H1 (cell line): ENCODE data around the gene NCSTN. TPM values are rescaled to one million over a fixed set of nuclear protein-coding genes. Genes with fewer than 3 reads are reported as not detected.

ENCODE experiments used
- CTCF ChIA-PET: fragments of 300-600 bp; sonication (Branson Sonifier 250); formaldehyde crosslinking; loops from one replicate; lab custom pipeline; 2021; ENCODE audit not compliant: partially characterized antibody; lab: Charles Lee
- POLR2A ChIA-PET: fragments of 300-600 bp; sonication (Branson Sonifier 250); formaldehyde crosslinking; loops from one replicate; lab custom pipeline; 2021; ENCODE audit warnings: inconsistent platforms; ENCODE audit not compliant: partially characterized antibody; lab: Charles Lee
- DNase-seq, 2 experiments: peaks; one replicate each; pipeline versions ENCODE4 v3.0.0 to v3.0.0-alpha.2; 2010 to 2022; ENCODE audit warnings: low spot score in 2 of 2, low read depth in 1 of 2, mixed read lengths in 1 of 2
- FAIRE-seq: peaks from 2 replicates; lab custom pipeline; 2011; peaks lifted over from hg19 to GRCh38; lab: Jason Lieb, UNC
- H2AFZ ChIP-seq: 2 replicates; pipeline ENCODE4 v1.8.1; 2012; ENCODE audit warnings: low read length, inconsistent platforms
- H2AK5ac ChIP-seq: 2 replicates; pipeline ENCODE4 v1.6.1; 2013; ENCODE audit warnings: low read depth, low read length
- H2BK120ac ChIP-seq: replicated peaks from 2 replicates; pipeline ENCODE3; 2013; ENCODE audit warnings: low read depth, low read length, inconsistent platforms
- H2BK12ac ChIP-seq: 2 replicates; pipeline ENCODE4 v1.6.1; 2013; ENCODE audit warnings: low read depth, low read length
- H2BK15ac ChIP-seq: 2 replicates; pipeline ENCODE4 v1.6.1; 2013; ENCODE audit warnings: low read length
- H2BK20ac ChIP-seq: 2 replicates; pipeline ENCODE4 v1.6.1; 2013; ENCODE audit warnings: low read length
- H2BK5ac ChIP-seq: 2 replicates; pipeline ENCODE4 v1.6.1; 2013; ENCODE audit warnings: low read depth, low read length
- H3K14ac ChIP-seq: 2 replicates; pipeline ENCODE4 v1.6.1; 2013; ENCODE audit warnings: inconsistent platforms; ENCODE audit not compliant: insufficient read length
- H3K18ac ChIP-seq: 2 replicates; pipeline ENCODE4 v1.6.1; 2013; ENCODE audit warnings: low read length; ENCODE audit errors: extremely low read depth
- H3K23ac ChIP-seq: 2 replicates; pipeline ENCODE4 v1.6.1; 2013; ENCODE audit warnings: inconsistent platforms; ENCODE audit not compliant: insufficient read length
- H3K23me2 ChIP-seq: 2 replicates; pipeline ENCODE4 v1.6.1; 2013; ENCODE audit warnings: low read depth, low read length
- H3K27ac ChIP-seq: 2 replicates; pipeline ENCODE4 v1.6.1; 2011; ENCODE audit warnings: low read depth, low read length, inconsistent platforms
- H3K27me3 ChIP-seq, 4 experiments: replicated peaks in 1 of 4; 1 replicate in 1 of 4; 2 replicates in 3 of 4; pipeline versions ENCODE4 v1.6.1 to v1.8.1; 2011 to 2013; ENCODE audit warnings: low read length in 3 of 4, mild to moderate bottlenecking in 3 of 4, inconsistent platforms in 2 of 4, mixed read lengths in 2 of 4, moderate library complexity in 1 of 4; ENCODE audit not compliant: control insufficient read depth in 3 of 4, insufficient read depth in 3 of 4; ENCODE audit errors: extremely low read depth in 1 of 4
- H3K36me3 ChIP-seq, 4 experiments: 2 replicates each; pipeline versions ENCODE4 v1.6.1 to v1.8.1; 2011 to 2013; ENCODE audit warnings: mild to moderate bottlenecking in 4 of 4, low read length in 3 of 4, moderate library complexity in 2 of 4, control low read depth in 1 of 4, inconsistent platforms in 1 of 4; ENCODE audit not compliant: insufficient read depth in 4 of 4, control insufficient read depth in 2 of 4
- H3K4ac ChIP-seq: replicated peaks from 2 replicates; pipeline ENCODE3; 2013; ENCODE audit warnings: low read length, low read depth, mixed read lengths, inconsistent platforms; ENCODE audit not compliant: insufficient read length
- H3K4me1 ChIP-seq, 4 experiments: replicated peaks in 1 of 4; 1 replicate in 1 of 4; 2 replicates in 3 of 4; pipeline versions ENCODE4 v1.6.1 to v1.8.1; 2011 to 2013; ENCODE audit warnings: low read length in 3 of 4, inconsistent platforms in 2 of 4, mixed read lengths in 1 of 4; ENCODE audit not compliant: insufficient read depth in 4 of 4, control insufficient read depth in 3 of 4
- H3K4me2 ChIP-seq, 2 experiments: 2 replicates each; pipeline versions ENCODE4 v1.6.1 to v1.8.1; 2011 to 2013; ENCODE audit warnings: low read depth in 2 of 2, low read length in 2 of 2, control low read depth in 1 of 2, inconsistent platforms in 1 of 2, mild to moderate bottlenecking in 1 of 2; ENCODE audit not compliant: insufficient read depth in 1 of 2
- H3K4me3 ChIP-seq, 4 experiments: fragments of 200-600, 300-600 bp in 1 of 4; sonication (generic), shearing (Covaris generic), sonication (Bioruptor Twin) in 1 of 4; 2 replicates each; pipeline versions ENCODE4 v1.5.1 to v1.8.1; 2011 to 2016; ENCODE audit warnings: low read length in 4 of 4, low read depth in 3 of 4, control low read depth in 2 of 4, inconsistent platforms in 2 of 4, mild to moderate bottlenecking in 2 of 4, mixed read lengths in 1 of 4, moderate library complexity in 1 of 4; ENCODE audit not compliant: insufficient read depth in 2 of 4; ENCODE audit errors: extremely low read depth in 1 of 4
- H3K56ac ChIP-seq: replicated peaks from 2 replicates; pipeline ENCODE3; 2013; ENCODE audit warnings: low read depth, mild to moderate bottlenecking, mixed read lengths, low read length, inconsistent platforms; ENCODE audit not compliant: insufficient read length
- H3K79me1 ChIP-seq: 2 replicates; pipeline ENCODE4 v1.6.1; 2013; ENCODE audit warnings: low read depth, low read length, control low read depth
- H3K79me2 ChIP-seq, 2 experiments: 2 replicates each; pipeline versions ENCODE4 v1.6.1 to v1.8.1; 2012 to 2013; ENCODE audit warnings: low read length in 2 of 2, mild to moderate bottlenecking in 2 of 2, inconsistent platforms in 1 of 2; ENCODE audit not compliant: insufficient read depth in 2 of 2, control insufficient read depth in 1 of 2
- H3K9ac ChIP-seq, 4 experiments: replicated peaks in 1 of 4; 1 replicate in 1 of 4; 2 replicates in 3 of 4; pipeline versions ENCODE4 v1.6.1 to v1.8.1; 2011 to 2013; ENCODE audit warnings: low read depth in 3 of 4, low read length in 3 of 4, control low read depth in 2 of 4, mild to moderate bottlenecking in 2 of 4, moderate library complexity in 2 of 4, inconsistent platforms in 1 of 4; ENCODE audit errors: extremely low read depth in 1 of 4
- H3K9me3 ChIP-seq, 2 experiments: 2 replicates each; pipeline versions ENCODE4 v1.6.1 to v1.8.1; 2012 to 2013; ENCODE audit warnings: mild to moderate bottlenecking in 2 of 2, moderate library complexity in 2 of 2, control low read depth in 1 of 2, inconsistent platforms in 1 of 2, low read depth in 1 of 2, low read length in 1 of 2, mixed read lengths in 1 of 2; ENCODE audit not compliant: insufficient read depth in 2 of 2
- H4K20me1 ChIP-seq, 2 experiments: replicated peaks in 1 of 2; 2 replicates each; pipeline versions ENCODE3 to v1.8.1; 2011 to 2013; ENCODE audit warnings: inconsistent platforms in 2 of 2, low read length in 2 of 2, mild to moderate bottlenecking in 1 of 2; ENCODE audit not compliant: insufficient read depth in 2 of 2, control insufficient read depth in 1 of 2
- H4K5ac ChIP-seq: 2 replicates; pipeline ENCODE4 v1.6.1; 2013; ENCODE audit warnings: low read length, low read depth, mixed read lengths, inconsistent platforms; ENCODE audit not compliant: insufficient read length
- H4K8ac ChIP-seq: 2 replicates; pipeline ENCODE4 v1.8.0; 2013; ENCODE audit warnings: mild to moderate bottlenecking, moderate library complexity, low read length, inconsistent platforms; ENCODE audit not compliant: insufficient read depth; ENCODE audit errors: extremely low read depth
- H4K91ac ChIP-seq: replicated peaks from 2 replicates; pipeline ENCODE3; 2013; ENCODE audit warnings: low read length, mixed read lengths, inconsistent platforms; ENCODE audit not compliant: insufficient read length
- ASH2L ChIP-seq: fragments of 200-600, 300-600 bp; sonication (generic); IDR thresholded peaks from one replicate; pipeline ENCODE4 v1.7.1; 2017; ENCODE audit warnings: low read length
- CREB1 ChIP-seq: IDR thresholded peaks from 2 replicates; pipeline ENCODE4 v1.6.1; 2012; ENCODE audit warnings: inconsistent platforms
- KDM1A ChIP-seq: fragments of 200-600, 300-600 bp; sonication (generic); IDR thresholded peaks from 2 replicates; pipeline ENCODE4 v1.7.1; 2016; ENCODE audit warnings: mild to moderate bottlenecking, low read length, borderline replicate concordance
- RBBP5 ChIP-seq: IDR thresholded peaks from 2 replicates; pipeline ENCODE4 v1.7.1; 2012; ENCODE audit warnings: low read depth, mild to moderate bottlenecking, inconsistent platforms, low read length, moderate library complexity, borderline replicate concordance
- RNF2 ChIP-seq: fragments of 200-900, 300-1000 bp; sonication (generic); IDR thresholded peaks from 2 replicates; pipeline ENCODE4 v1.7.1; 2016; ENCODE audit warnings: borderline replicate concordance, low read depth, mild to moderate bottlenecking, antibody characterized with exemption, low read length; ENCODE audit not compliant: poor library complexity, severe bottlenecking; ENCODE audit errors: missing control alignments
- SIN3A ChIP-seq, 2 experiments: IDR thresholded peaks in 1 of 2; conservative IDR thresholded peaks in 1 of 2; 2 replicates each; pipeline ENCODE4 v1.6.1; 2011 to 2012; ENCODE audit warnings: low read length in 2 of 2, improper control_type of control experiment in 1 of 2, low read depth in 1 of 2, mild to moderate bottlenecking in 1 of 2
- TAF1 ChIP-seq: IDR thresholded peaks from 2 replicates; pipeline ENCODE4 v1.6.1; 2011; ENCODE audit warnings: mild to moderate bottlenecking, low read depth, low read length
- TAF7 ChIP-seq: optimal IDR thresholded peaks from 2 replicates; pipeline ENCODE3; 2011; ENCODE audit warnings: low read depth, mild to moderate bottlenecking, inconsistent platforms, low read length, moderate library complexity, borderline replicate concordance
- TCF12 ChIP-seq: IDR thresholded peaks from 2 replicates; pipeline ENCODE4 v1.6.1; 2011; ENCODE audit warnings: low read depth, mild to moderate bottlenecking, low read length
- WGBS, 2 experiments: shearing (Covaris generic) in 1 of 2; methylation state at CpG; one replicate each; pipeline versions ENCODE4 v1.1.6 to v1.1.7; 2013 to 2015; ENCODE audit warnings: low lambda C conversion rate in 2 of 2, mixed read lengths in 2 of 2, inconsistent platforms in 1 of 2, low coverage in 1 of 2, missing lambda C conversion rate in 1 of 2; ENCODE audit not compliant: insufficient replicate concordance in 2 of 2, insufficient coverage in 1 of 2, insufficient read length in 1 of 2; ENCODE audit errors: extremely low coverage in 1 of 2, missing lambda C conversion rate in 1 of 2; 5-methylcytosine and 5-hydroxymethylcytosine counted together
- polyA plus RNA-seq, 7 experiments: library from polyadenylated mRNA; depleted of rRNA in 3 of 7; stranded (reverse) in 5 of 7; unstranded in 2 of 7; fragments of >200 nt in 5 of 7; fragments of 200-250 nt in 2 of 7; gene quantifications; 1 replicate in 5 of 7; 2 replicates in 1 of 7; 4 replicates in 1 of 7; pipeline versions ENCODE4 v1.2.1 to v1.2.3, GENCODE V29; 2011 to 2013; ENCODE audit warnings: missing spikeins in 2 of 7, mixed read lengths in 2 of 7
- total RNA-seq: library from RNA; stranded (reverse); fragmentation: NEBNext Ultra II Directional; extraction: Animal tissue kit (Norgen Biotek cat#: 25700); gene quantifications from 2 replicates; pipeline ENCODE4 v1.2.1, GENCODE V29; 2021

The NCSTN gene
- total and polyA plus RNA-seq, 2 of the 8 experiments (the other 6 are each of a cell fraction or from before 2014, with no cell fraction given): 64.7 to 125 TPM

GRCh38 chr1:160400646-160401486 lies 57.7 kb downstream of the NCSTN start:
- Histone ChIP-seq H2AK5ac (peak overlapping the region; percentile 98; the same call in 1 of the 2 replicates), H2BK20ac (0 out of 2 replicates have a peak overlapping the region, but pooled peaks have one; percentile 15), H3K4me2 (peak overlapping the region; percentile 98), H3K56ac (peak overlapping the region; percentile 73), H3K18ac (peak overlapping the region; percentile 97), H3K9ac (peak overlapping the region; percentile 80 to 94 (median 88)), H2AFZ (no peak overlapping the region), H4K91ac (peak overlapping the region; percentile 90), H2BK5ac (no peak overlapping the region), H3K14ac (peak overlapping the region; percentile 82), H3K4me3 (peak overlapping the region; percentile 74 to 91 (median 90)), H2BK120ac (no peak overlapping the region), H3K4ac (peak overlapping the region; percentile 57), H3K27me3 (no peaks in the 10 kb centered on the region; a peak in 1 of 7 replicates), H3K27ac (peak overlapping the region; percentile 70), H4K8ac (peak overlapping the region; percentile 41), H2BK12ac (no peak overlapping the region), H3K4me1 (peaks cover 10 to 35% (median 23%) of the 10 kb centered on the region in 4 experiments), H3K9me3 (no peaks in the 10 kb centered on the region), H2BK15ac (peak overlapping the region; percentile 93; the same call in 1 of the 2 replicates), H3K23me2 (peaks cover 10% of the 10 kb centered on the region), H3K36me3 (no peaks in the 10 kb centered on the region), H4K20me1 (peaks cover 0 to 10% of the 10 kb centered on the region in 2 experiments), H3K23ac (no peak overlapping the region), H3K79me1 (peaks cover 16% of the 10 kb centered on the region), H4K5ac (peak overlapping the region; percentile 67), H3K79me2 (peaks cover 21 to 49% of the 10 kb centered on the region in 2 experiments)
- 2% methylated on average over 40 of the region's 55 CpGs; no CpG with 5 or more reads in 1 of the 2 experiments for WGBS, 2 experiments
- DNase-seq (peak in 1 of 2 experiments; percentile 75), FAIRE-seq (no peak)
- ChIA-PET POLR2A (interaction anchor here (0.6 to 2.1 kb wide), 11 partner anchors 8 to 232 kb away, joined by 3 to 9 read pairs (median 4); no protein-coding TSS in a partner anchor), CTCF (interaction anchor here (0.7 to 1.2 kb wide), 2 partner anchors 9 to 29 kb away, joined by 3 read pairs; no protein-coding TSS in a partner anchor)
- TF ChIP-seq ASH2L (peak; percentile 79), TAF7 (peak; percentile 9), TCF12 (no peak), RNF2 (no peak), RBBP5 (0 out of 2 replicates have a peak, but pooled peaks have one; percentile 32), CREB1 (no peak), TAF1 (peak; percentile 39; the same call in 1 of the 2 replicates), SIN3A (conservative IDR thresholded peaks at IDR 0.05 in 1 of 2, IDR thresholded peaks at IDR 0.05 in 1 of 2; ENCODE audit: low read depth in 1 of 2, low read length in 2 of 2) (peak in 1 of 2 experiments; percentile 17; a peak in 1 of 4 replicates), KDM1A (peak; percentile 38; the same call in 1 of the 2 replicates)
